Activated CD8-positive, alpha-beta memory T cell treated with anti-CD3 and anti-CD28 coated beads for 4 hours (primary cell): ENCODE results near the gene EVA1A.

Experiments
- DNase-seq, 2 donors: peaks; one replicate each; pipeline ENCODE4 v3.0.0-alpha.2; 2020; ENCODE audit warnings: low read depth in 2 of 2

EVA1A gene

DNA sequence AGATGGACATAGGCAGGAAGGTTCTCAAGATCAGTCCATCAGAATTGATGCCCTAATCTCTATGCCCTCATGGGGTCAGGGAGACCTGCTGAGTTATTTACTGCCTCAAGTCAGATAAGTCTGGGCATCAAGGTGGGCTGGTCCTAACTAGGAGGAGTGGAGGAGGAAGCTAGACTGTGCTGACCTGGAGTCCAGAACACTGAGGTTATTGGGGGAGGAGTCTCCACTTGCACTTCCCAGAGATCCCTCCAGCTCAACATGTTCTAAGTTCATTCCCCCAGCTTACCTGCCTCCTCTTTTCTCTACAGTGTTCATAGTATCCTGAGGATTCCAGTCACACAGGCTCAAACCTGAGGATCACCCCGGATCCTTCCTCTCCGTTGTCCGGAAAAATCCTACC lies 19.3 kb downstream of the EVA1A start:
- no peak for DNase-seq

DNA sequence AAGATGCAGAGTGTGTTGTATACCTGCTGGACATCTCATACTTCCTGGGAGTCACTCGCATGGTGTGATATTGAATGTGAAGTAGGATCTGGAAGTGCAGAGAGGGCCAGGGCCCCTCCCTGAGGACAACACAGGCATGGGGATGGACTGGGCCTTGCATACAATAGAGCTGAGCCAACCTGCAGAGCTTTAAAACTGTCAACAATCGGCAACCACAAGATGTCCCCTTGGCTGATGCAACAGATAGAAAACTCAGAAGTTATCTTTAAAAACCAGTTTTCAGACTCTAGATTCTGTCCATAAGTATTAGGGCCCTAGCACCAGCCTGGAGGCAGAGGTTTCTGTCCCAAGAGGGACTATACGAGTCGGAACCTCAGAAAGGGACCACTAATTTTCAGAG lies 19.7 kb downstream of the EVA1A start:
- no peak for DNase-seq

DNA sequence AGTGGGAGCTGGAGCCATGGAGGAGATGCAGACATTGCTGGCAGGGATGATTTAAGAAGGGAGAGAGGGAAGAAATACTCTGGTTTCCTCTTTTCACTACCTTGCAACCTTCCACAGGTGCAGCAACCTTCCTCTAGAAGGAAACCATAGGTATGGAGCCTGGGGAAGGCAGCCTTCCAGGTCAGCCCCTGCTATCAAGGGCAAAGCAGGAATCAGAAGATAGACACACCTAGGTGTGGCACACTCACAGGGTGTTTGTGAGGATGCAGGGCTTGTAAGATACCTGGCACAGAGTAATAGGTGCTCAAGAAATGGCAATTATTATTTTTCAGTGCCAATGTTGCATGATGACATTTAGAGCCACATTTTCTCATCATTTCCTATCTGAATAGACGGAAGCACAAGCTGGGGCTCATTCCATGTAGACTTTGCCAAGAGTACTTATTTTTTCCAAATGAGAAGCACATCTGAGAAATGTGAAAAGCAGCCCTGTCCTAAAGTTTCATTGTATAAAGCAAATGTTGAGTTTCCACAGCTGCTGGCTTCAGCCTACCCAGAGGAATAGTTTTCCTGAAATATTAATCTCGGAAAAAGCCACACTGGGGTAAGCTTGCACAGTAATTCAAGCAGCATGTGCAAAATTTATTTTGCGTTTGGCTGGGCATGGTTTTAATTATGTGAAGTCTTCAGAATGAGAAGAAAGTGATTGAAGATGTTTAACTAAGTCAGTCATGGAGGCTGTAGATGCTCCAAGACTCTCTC lies 20.6 kb downstream of the EVA1A start:
- no peak for DNase-seq

DNA sequence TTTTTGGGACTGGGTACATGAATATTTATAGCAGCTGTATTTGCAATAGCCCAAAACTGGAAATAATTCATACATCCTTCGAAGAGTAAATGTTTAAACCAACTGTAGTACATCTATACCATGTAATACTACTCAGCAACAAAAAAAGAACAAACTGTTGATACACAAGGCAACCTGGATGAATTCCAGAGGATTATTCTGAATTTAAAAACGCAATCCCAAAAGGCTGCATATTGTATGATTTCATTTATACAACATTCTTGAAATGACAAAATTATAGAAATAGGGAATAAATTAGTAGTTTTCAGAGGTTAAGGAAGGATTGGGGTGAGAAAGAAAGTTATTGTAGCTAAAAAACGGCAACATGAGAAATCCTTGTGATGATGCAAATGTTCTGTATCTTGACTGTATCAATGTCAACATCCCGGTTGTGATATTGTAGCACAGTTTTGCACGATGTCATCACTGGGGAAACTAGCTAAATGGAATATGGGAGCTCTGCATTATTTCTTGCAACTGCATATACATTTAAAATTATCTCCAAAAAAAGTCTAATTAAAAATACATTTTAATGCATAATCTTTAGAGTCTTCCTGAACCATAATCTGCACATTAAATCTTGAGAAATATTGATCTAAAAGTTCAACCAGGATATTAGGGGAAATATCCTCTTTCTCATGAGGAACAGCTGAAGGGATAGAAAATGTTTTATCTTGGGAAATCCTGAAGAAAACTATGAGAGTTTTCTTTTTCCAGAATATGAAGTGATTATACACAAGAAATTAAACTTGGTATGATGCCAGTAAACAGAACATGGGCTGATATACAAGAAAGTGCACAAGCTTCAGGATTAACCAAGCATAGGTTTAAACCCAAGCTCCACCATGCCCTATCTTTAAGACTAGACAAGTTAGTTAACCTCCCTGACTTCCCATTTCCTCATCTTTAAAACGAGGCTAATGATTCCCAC lies 21.9 kb downstream of the EVA1A start:
- DNase-seq, result no peak

DNA sequence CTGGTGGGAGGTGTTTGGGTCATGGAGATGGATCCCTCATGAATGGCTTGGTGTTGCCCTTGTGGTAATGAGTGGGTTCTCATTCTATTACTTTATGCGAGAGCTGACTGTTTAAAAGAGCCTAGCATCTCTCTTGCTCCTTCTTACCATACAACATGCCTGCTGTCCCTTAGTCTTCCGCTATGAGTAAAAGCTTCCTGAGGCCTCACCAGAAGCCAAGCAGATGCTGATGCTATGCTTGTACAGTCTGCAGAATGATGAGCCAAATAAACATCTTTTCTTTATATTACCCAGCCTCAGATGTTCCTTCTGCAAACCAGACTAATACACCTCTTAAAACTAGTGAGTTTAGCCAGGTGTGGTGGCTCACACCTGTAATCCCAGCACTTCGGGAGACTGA lies 23.1 kb downstream of the EVA1A start:
- no peak for DNase-seq

DNA sequence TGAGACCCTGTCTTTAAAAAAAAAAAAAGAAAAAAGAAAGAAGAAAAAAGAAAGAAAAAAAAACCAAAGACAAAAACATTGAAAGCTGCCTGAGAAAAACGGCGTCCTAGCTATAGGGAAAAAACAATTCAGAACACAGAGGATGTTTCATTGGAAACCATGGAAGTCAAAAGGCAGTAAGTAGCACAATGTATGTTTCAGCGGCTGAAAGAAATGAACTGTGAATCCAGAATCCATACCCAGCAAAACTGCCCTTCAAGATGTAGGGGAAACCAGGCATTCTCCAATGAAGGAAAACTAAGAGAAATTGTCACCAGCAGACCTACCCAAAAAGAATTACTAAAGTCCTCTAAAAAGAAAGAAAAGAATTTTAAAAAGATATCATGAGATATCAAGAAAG lies 27.6 kb downstream of the EVA1A start:
- DNase-seq, result no peak

DNA sequence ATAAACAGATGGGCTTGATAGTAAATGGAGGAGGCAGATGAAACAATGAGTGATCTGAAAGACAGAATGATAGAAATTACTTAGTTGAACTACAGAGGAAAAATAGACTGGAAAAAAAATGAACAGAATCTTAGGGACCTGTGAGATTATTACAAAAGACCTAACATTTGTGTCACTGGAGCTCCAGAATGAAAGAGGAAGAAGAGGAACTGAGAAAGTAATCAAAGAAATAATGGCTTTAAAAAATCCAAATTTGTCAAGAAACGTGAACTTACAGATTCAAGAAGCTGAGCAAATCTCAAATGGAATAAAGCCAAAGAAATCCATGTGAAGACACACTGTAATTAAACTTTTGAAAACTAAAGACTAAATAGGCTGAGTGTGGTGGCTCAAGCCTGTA lies 28.3 kb downstream of the EVA1A start:
- DNase-seq, result no peak

DNA sequence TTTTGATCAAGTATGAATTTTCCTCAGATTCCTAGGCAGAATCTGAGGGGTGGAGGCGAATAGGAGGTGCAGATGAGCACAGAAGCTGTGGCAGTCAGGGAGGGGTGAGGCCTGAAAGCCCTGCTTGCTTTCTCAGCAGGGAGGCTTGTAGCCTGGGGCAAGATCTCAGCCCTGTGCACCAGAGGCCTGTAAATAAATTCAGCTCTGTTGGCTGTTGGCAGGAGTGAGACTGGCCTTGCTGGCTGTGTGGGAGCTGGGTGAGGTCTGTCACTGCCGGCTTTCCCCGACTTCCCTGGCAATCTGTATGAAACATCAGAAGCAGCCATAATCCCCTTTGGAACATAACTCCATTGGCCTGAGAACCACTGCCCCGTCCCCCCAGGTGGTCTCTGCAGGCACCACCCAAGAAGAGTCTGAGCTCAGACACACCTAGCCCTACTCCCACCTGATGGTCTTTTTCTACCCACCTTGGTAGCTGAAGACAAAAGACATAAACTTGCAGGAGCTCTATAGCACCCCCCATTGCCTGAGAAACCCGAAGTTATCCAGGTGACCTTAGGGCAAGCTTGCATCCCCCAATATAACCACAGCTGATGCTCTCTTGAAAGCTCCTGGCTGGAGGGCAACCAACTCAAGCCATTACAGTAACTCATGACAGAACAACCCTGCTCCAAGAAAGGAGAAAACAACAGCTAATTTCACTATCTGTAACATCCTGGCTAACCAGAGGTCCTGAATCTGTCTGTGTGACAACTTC lies 32.3 kb downstream of the EVA1A start:
- DNase-seq, result no peak

DNA sequence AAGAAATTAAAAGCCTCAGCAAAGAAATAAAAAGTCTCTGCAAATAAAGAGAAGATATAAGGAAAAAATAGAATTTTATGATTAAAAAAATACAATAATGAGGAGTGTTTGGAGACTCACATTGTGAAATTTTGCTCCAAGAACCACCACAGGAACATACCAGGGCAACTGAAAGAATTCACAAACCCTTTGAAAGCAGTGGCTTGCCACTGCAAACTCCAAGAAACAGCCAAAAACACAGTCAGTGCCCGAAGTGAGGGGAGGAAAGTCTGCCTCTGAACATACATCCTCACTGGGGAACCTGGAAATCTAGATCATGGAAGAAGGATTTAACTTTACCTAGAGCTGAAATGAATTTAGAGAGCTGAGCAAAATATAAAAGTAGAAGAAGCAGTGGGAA lies 33.1 kb downstream of the EVA1A start:
- DNase-seq, result no peak

DNA sequence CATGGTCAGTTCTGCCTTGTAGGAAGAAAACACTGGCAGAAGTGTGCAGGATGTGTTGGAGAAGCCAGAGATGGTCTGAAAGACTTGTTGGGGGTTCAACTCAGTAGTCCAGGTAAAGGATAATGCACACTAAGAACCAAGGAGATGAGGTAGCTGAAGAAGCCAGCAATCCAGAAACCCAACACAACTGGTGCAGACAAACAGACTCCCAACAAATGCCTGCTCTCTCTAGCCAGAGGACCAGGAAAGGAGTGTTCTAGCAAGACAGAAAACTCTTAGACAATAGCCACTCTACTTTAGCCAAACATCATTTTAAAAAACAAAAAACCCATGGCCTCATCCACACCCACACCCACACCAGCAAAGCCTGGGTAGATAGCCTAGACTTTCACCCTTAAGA lies 33.9 kb downstream of the EVA1A start:
- DNase-seq, result no peak

DNA sequence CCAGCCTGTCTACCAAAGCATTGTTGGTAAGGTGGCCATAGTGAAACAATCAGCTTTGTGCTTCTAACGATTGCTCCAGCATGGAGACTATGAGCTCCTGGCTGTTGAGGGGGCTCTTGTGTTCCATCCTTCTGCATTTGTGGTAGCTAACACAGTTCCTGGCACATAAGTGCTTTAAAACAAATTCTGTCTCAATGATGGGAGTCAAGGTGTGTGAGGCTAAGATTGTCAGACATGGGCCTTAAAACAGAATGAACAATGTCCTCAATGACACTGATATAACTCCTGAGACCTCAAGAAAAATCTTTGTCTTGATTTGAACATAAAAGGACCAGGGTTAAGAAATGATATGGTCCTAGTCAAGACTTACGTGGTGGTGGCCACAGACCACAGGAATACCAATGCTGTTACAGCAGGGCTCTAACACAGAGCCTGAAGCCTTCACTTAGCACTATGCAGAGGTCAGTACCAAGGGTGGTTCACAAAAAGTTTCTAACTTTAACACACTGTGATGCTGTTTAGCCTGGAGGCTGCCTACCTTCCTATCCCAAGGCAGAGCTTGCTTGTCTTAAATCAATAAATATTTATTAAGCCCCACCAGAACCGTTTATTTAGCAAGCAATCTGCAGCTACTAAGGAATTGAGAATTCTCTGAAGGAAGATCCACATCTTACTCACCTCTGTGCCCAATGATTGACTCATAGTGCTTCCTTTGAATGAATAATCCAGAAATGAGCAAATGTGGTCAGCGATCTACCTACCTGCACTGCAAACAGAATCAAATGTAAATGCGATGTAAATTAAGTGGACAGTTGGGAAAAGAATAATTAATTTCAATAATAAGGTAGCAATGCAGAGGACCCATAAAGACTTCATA lies 35.1 kb downstream of the EVA1A start:
- no peak for DNase-seq

DNA sequence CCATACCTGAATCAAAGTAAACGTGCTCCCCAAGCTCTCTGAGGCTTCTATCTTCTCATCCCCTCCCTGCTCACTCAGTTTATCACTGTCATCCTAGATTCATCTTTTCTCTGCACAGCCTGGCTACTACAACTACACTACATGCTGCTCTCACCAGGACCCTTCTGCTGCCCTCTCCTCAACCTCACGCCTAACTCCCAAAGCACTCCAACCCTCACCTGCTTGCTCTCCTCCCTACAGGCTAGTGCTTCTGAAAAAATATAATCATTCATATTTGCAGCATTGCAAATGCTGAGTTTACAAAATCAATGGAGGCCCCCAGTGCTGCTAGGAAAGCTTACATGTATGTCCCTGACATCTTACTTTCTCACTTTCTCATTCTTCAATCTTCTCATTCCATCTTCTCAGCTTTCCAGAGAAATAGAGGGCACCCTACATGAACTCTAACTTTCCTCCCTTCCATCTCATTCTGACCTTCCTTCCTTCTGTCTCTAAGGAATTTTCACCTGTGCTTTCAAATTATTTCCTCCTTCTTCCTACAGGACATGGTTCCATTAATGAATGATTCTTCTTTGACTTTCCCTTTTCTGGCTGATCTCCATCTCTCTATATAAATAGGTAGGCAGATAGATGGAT lies 36.3 kb downstream of the EVA1A start:
- DNase-seq, result no peak

DNA sequence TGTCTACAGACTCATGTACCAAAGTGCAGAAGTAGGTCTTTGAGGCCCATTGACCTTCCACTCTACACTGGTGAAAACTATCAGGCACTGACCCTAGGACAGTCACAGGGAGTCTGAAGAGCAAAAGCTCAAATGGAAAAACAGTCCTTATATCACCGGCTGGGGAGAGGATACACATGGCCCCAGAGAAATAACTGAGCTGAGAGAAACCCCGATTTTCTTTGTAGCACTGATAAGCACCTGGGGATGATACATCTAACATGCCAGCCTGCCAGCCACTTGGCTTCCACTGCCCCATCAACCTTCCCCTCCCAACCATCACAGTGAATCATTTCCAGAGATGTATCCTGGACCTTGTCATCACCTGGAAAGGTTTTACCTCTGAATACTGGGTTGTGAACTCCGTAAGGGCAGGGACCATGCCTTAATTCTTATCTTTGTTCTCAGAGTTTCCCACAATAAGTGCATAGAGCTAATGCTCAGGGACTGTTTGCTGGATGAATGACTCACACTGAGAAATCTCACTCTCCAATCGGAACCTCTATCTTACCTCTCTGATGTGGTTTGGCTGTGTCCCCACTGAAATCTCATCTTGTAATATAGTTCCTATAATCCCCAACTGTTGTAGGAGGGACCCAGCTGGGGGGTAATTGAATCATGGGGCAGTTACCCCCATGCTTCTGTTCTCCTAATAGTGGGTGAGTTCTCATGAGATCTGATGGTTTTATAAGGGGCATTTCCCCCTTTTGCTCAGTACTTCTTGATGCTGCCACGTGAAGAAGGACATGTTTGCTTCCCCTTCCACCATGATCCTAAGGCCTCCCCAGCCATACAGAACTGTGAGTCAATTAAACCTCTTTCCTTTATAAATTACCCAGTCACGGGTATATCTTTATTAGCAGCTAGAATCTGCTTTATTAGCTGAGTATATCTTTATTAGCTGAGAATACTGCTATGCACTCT lies 37.1 kb downstream of the EVA1A start:
- DNase-seq, result no peak

DNA sequence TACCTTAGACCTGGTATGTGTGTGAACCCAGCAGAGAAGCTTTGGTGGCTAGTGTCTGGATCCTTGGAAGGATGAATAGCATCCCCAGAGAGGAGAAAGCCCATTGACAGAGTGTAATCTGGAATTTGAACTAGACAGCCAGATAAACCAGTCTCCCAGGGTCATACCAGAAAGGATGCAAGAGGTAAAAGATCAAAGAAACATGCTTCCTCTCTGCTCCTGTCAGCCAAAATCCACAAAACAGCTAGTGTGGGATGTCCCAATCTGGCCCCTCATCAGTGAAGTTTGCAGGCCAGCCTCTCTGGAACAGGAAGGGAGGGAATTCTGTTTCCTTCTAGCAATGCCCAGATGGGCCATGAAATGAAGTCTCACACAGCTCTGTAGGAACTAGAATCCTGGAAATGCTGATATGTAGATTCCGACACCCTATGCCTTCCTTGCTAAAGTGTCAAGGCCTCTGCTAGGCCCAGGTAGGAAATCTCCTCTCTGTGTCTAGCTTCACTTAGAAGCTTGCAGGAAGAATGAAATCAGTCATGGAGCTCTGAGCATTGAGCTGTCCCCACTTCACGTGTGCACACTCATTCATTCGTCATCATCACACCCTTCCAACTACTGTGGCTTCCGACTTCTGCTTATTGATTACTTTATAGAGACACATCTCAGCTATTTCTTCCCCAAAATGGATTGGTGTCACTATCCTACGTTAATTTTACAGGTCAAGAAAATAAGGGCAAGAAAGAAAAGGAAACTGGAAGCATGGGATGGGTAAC lies 38.0 kb downstream of the EVA1A start:
- DNase-seq, result no peak

DNA sequence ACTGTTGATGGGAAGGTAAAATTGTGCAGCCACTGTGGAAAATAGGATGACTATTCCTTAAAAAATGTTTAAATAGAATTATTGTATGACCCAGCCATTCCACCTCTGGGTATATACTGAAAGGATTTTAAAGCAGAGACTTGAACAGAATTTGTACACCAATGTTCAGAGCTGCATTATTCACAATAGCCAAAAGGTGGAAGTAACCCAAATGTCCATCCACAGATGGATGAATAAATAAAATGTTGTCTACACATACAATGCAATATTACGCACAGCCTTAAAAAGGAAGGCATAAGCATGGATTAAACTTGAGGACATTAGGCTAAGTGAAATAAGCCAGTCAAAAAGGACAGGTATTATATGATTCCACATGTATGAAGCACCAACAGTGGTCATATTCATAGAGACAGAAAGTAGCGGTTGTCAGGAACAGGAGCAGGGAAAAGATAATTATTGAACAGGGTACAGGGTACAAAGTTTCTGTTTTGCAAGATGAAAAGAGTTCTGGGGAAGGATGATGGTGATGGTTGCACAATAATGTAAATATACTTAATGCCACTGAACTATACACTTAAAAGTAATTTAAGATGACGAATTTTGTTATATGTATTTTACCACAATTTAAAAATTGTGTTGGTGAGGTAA lies 39.4 kb downstream of the EVA1A start:
- no peak for DNase-seq

DNA sequence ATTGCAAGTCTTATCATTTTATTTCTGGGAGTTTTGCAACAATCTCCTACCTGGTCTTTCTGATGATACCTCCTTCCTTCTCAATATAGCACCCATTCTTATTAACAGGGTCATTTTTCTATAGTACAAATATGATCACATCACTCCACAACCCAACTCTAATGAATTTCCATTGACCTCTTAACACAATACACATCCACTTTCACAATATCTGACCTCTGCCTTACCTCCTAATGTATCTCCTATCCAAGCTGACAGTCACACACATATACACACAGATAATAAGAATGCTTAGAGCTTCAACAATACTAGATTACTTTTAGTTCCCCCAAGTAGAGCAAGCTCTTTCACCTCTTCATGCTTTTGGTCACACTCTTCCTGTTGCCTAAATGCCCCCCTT lies 40.9 kb downstream of the EVA1A start:
- no peak for DNase-seq

DNA sequence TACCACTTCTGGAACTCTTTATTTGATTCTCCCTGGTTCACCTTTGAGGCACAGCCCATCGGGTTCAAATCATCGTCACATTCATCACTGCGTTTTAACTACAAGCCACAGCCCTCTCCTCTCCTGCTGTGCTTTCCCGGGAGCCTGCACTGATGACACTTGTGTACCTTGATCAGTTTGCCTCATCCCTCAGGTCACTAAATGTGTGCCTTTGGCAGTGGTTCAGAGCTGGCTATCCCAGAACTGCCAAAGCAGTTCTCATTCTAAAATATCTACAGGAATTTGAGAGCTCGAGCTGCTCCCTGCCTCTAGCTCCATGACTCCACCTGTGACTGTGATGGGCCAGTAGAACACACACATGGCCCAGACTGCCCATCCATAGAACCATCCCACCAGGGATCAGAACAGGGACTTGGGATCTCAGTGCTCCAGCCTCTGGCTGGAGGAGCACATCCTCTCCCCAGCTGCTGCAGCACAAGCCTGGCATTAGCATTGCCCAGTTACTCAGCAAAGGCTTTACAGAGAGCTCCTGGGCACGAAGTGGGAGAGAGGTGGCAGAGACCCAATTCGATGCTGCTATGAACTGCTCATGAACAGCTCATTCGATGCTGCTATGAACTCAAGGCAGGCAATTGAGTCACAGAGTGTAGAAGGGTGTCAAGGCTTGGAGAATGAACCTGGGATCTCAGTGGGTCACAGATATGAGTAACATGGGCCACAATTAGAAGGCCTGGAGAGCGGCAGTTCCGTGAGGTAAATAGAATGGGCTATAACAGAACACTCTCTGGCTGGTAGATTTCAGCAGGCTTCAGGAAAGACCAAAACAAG lies 41.9 kb downstream of the EVA1A start:
- DNase-seq, result no peak
